HCT116 (cell line): ENCODE measurements around the gene S100A7.

Experiments used
- CTCF ChIP-seq, 3 experiments: fragments of 200-600 bp in 1 of 3; sonication (generic) in 1 of 3; IDR thresholded peaks in 2 of 3; conservative IDR thresholded peaks in 1 of 3; 2 replicates each; pipeline ENCODE4 v1.5.1; 2012 to 2017; ENCODE audit warnings: low read depth in 2 of 3, low read length in 2 of 3, antibody characterized with exemption in 1 of 3, borderline replicate concordance in 1 of 3, control low read depth in 1 of 3, mild to moderate bottlenecking in 1 of 3, mixed read lengths in 1 of 3, mixed run types in 1 of 3, moderate library complexity in 1 of 3; ENCODE audit not compliant: insufficient read depth in 1 of 3
- EZH2 ChIP-seq: fragments of 200-600 bp; sonication (generic); IDR thresholded peaks from 2 replicates; pipeline ENCODE4 v1.6.1; 2017; ENCODE audit warnings: antibody characterized with exemption, mixed run types
- POLR2A ChIP-seq: IDR thresholded peaks from 2 replicates; pipeline ENCODE4 v1.7.0; 2011; ENCODE audit warnings: borderline replicate concordance; ENCODE audit not compliant: insufficient read depth, insufficient read length; ENCODE audit errors: extremely low read depth
- POLR2AphosphoS5 ChIP-seq: IDR thresholded peaks from 2 replicates; pipeline ENCODE4 v1.6.1; 2011; ENCODE audit warnings: mild to moderate bottlenecking, low read depth, low read length, moderate library complexity
- RAD21 ChIP-seq: IDR thresholded peaks from 2 replicates; pipeline ENCODE4 v1.6.1; 2012; ENCODE audit warnings: low read depth, mild to moderate bottlenecking
- SIN3A ChIP-seq: IDR thresholded peaks from 2 replicates; pipeline ENCODE4 v1.6.1; 2012; ENCODE audit warnings: low read depth
- YY1 ChIP-seq: IDR thresholded peaks from 2 replicates; pipeline ENCODE4 v1.6.1; 2011; ENCODE audit warnings: low read length, low read depth, moderate library complexity, mild to moderate bottlenecking; ENCODE audit not compliant: insufficient replicate concordance; ENCODE audit errors: extremely low read depth

GRCh38 chr1:153478047-153478691 is 17.7 kb upstream of the S100A7 start:
- TF ChIP-seq CTCF (IDR thresholded peaks at IDR 0.05 in 2 of 3, conservative IDR thresholded peaks at IDR 0.05 in 1 of 3; ENCODE audit: borderline replicate concordance in 1 of 3, insufficient read depth in 1 of 3, low read depth in 2 of 3, low read length in 2 of 3) (no peak), POLR2AphosphoS5 (no peak), EZH2 (no peak), SIN3A (no peak), RAD21 (no peak), YY1 (no peak), POLR2A (no peak)
